GM21390 (cell line): Measurements from ENCODE around the gene ACVR1B.

ENCODE experiments used
- ATAC-seq: cut with Tn5 transposase; IDR thresholded peaks from one replicate; pipeline ENCODE4 v1.9.1; 2021; ENCODE audit not compliant: unreplicated experiment

Gene ACVR1B

GRCh38 chr12:52042706-52043385 is 91.3 kb downstream of the ACVR1B start:
- no peak for ATAC-seq

DNA sequence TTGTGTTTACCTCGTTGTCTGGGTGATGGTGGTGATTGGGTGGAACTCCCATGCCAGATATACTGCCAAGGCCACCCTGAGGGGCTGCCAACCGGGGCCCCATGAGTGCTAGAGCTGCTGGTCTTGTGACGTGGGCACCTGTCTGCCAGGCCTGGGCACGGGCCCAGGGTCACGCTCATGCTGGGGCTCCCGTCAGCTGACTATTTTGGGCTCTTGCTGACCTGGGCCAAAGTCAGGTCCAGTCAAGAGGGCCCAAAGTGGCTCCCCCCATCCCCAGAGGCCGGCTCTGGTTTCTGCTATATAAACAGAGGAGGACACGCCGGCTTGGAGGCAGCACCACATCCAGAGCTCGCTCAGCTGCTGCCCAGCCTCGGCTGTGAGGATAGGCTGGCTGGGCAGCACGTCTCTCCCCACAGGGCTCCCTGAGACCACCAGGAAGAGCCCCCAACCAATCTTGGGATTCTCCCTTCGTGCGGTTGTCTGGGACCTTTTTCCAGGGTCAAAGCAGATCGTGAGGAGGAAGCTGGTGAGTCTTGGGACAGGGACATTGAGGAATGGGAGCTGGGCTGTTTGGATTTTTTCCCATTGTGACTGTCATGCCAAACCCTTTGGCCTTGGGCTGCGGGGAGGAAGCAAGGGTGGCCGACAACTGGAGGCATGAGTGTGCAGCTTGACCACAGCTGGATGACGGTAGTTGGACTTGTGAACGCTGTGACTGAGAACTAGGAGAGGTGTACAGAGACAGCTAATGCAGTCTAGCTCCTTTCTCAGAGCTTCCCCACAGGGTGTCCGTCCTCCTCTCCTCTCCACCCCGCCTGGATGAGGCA is 92.1 kb downstream of the ACVR1B start:
- ATAC-seq: no peak

DNA sequence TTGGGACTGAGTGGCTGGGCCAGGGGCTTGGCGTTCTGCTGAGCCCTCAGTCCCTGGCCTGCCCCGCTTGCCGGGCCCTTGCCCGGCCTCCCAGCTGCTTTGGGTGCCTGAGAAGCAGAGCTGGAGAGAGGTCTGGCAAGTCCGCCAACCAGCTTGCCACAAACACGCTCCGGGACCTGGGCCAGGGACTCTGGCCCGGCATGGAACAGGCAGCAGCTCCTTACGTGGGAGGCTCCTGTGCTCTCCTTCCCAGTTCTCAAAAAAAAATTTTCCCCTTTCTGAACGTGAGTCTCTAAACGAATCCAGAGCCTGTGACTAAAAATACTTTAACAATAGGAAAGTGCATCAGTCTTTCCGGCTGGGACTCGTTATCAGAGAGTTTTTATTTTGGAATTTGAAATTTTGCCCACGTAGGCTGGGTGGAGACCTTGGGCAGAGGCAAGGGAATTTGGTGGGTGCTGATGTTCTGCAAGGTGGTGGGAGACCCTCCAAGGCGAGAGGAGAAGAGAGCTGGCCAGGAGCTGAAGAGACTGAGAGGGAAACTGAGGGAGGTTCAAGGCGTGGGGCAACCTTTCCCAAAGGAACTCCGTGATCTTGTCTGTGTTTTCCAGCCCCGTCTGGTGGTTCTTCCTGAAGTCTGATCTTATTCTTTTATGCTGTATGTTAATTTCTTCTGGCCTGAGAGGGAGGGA is 92.9 kb downstream of the ACVR1B start:
- no peak for ATAC-seq

DNA sequence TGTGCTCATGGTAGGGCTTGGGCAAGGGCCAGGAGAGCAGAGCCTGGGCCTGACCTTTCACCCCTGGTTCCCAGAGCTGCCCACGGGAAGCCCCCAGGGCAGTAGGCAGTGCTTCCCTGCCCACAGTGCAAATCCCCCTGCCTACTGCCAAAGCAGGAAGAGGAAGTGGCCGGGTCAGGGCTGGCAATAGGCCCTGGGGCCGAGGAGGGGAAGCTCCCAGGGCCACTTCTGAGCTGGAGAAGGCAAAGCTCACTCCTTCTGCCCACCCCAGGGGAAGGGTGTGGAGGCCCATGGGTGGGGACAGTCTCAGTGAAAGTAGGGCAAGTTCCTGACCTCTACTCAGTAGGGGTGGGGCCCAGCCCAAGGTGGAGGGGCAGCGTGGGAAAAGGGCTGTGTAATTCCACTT is 94.3 kb downstream of the ACVR1B start:
- no peak for ATAC-seq
